GM10266 (cell line): ENCODE data around the gene ATF7.

Source experiments
- DNase-seq: peaks from one replicate; pipeline ENCODE4 v3.0.0; 2012; ENCODE audit errors: extremely low spot score
- CTCF ChIP-seq: IDR thresholded peaks from 2 replicates; pipeline ENCODE4 v1.5.1; 2012; ENCODE audit warnings: mild to moderate bottlenecking, low read depth; ENCODE audit not compliant: control insufficient read depth, insufficient read depth; ENCODE audit errors: missing control alignments

Gene ATF7

GRCh38 chr12:53594897-53595615 is 31.1 kb downstream of the ATF7 start:
- DNase-seq, result no peak
- no peak for TF ChIP-seq CTCF

- TF ChIP-seq CTCF, result no peak
- no peak for DNase-seq
Measured at GRCh38 chr12:53593707-53594106, 32.5 kb downstream of the ATF7 start.

- no peak for TF ChIP-seq CTCF
- no peak for DNase-seq
Measured at GRCh38 chr12:53593031-53593430, 33.2 kb downstream of the ATF7 start.

GRCh38 chr12:53592426-53592825 is 33.8 kb downstream of the ATF7 start:
- no peak for DNase-seq
- no peak for TF ChIP-seq CTCF

- TF ChIP-seq CTCF, result no peak
- no peak for DNase-seq
Measured at GRCh38 chr12:53591301-53592206, 34.6 kb downstream of the ATF7 start.

GRCh38 chr12:53590652-53591051 is 35.5 kb downstream of the ATF7 start:
- no peak for TF ChIP-seq CTCF
- no peak for DNase-seq

GRCh38 chr12:53589915-53590314 is 36.3 kb downstream of the ATF7 start:
- no peak for DNase-seq
- no peak for TF ChIP-seq CTCF
